ENCODE results near the gene TLE4. TPM values are rescaled to one million over a fixed set of nuclear protein-coding genes. Genes with fewer than 3 reads are reported as not detected.

Gene TLE4
- total and polyA plus RNA-seq, 12 donors, result 4.2 to 17.3 (median 11.0) TPM

DNA sequence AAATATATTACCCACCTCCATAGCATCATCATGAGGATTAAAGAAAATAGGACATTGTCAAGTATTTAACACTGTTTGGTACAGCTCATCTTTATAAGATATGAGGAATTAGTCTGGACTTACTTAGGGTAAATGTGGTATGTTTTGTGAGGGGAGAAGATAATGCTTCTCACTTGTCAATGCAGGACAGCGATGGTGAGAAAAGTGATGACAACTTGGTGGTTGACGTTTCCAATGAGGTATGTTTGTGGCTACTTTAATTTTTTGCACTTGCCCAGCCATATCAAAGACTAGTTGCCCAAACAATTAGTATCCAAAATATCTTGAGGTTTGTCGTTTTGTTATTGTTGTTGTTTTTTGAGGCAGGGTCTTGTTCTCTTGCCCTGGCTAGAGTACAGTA, 133.9 kb downstream of the TLE4 start:
- no peak for ATAC-seq
- intact Hi-C loops (cut with DNase I), result no loop called here
- TF ChIP-seq, protein P1, sequence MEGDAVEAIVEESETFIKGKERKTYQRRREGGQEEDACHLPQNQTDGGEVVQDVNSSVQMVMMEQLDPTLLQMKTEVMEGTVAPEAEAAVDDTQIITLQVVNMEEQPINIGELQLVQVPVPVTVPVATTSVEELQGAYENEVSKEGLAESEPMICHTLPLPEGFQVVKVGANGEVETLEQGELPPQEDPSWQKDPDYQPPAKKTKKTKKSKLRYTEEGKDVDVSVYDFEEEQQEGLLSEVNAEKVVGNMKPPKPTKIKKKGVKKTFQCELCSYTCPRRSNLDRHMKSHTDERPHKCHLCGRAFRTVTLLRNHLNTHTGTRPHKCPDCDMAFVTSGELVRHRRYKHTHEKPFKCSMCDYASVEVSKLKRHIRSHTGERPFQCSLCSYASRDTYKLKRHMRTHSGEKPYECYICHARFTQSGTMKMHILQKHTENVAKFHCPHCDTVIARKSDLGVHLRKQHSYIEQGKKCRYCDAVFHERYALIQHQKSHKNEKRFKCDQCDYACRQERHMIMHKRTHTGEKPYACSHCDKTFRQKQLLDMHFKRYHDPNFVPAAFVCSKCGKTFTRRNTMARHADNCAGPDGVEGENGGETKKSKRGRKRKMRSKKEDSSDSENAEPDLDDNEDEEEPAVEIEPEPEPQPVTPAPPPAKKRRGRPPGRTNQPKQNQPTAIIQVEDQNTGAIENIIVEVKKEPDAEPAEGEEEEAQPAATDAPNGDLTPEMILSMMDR (IDR thresholded peaks at IDR 0.05), result no peak
- no peak overlapping the region for H3K27ac ChIP-seq
- peaks cover 0 to 13% (median 0%) of the 10 kb centered on the region in 9 donors for H3K4me1 ChIP-seq
- H3K27me3 ChIP-seq, result no peaks in the 10 kb centered on the region
- WGBS, 2 donors, result 89 to 92% methylated on average over 3 of the region's 3 CpGs
- no peaks in the 10 kb centered on the region for H3K9me3 ChIP-seq
- no peak for DNase-seq
- H3K4me3 ChIP-seq, result no peak overlapping the region
- peaks cover 0 to 64% (median 33%) of the 10 kb centered on the region in 9 donors for H3K36me3 ChIP-seq

GRCh38 chr9:79706512-79706911, 134.7 kb downstream of the TLE4 start:
- H3K27me3 ChIP-seq, result no peaks in the 10 kb centered on the region
- peaks cover 0 to 71% (median 33%) of the 10 kb centered on the region in 9 donors for H3K36me3 ChIP-seq
- 89 to 90% methylated on average over 5 of the region's 5 CpGs for WGBS, 2 donors
- no peaks in the 10 kb centered on the region for H3K9me3 ChIP-seq
- ATAC-seq (no peak), DNase-seq (no peak)
- peaks cover 0 to 10% (median 0%) of the 10 kb centered on the region in 9 donors for H3K4me1 ChIP-seq
- no peak overlapping the region for H3K27ac ChIP-seq
- intact Hi-C loops (cut with DNase I), result no loop called here
- H3K4me3 ChIP-seq, result no peak overlapping the region
- TF ChIP-seq, protein P1 (IDR thresholded peaks at IDR 0.05), result no peak

- H3K27ac ChIP-seq, result no peak overlapping the region
These were observed 135.8 kb downstream of the TLE4 start for GRCh38 chr9:79707589-79707988.

GRCh38 chr9:79708541-79708940, 136.8 kb downstream of the TLE4 start:
- no peak overlapping the region for H3K4me3 ChIP-seq
- H3K36me3 ChIP-seq, result peaks cover 0 to 89% (median 33%) of the 10 kb centered on the region in 9 donors
- no peaks in the 10 kb centered on the region for H3K9me3 ChIP-seq
- TF ChIP-seq, protein P1 (IDR thresholded peaks at IDR 0.05), result no peak
- intact Hi-C loops (cut with DNase I), result no loop called here
- DNase-seq, result no peak
- no peaks in the 10 kb centered on the region for H3K4me1 ChIP-seq
- no peak overlapping the region for H3K27ac ChIP-seq
- WGBS, 2 donors, result 98% methylated on average over 13 of the region's 13 CpGs
- no peaks in the 10 kb centered on the region for H3K27me3 ChIP-seq
- no peak for ATAC-seq

More at GRCh38 chr9:79707589-79707988, 135.8 kb downstream of the TLE4 start:
- no peak for ATAC-seq
- TF ChIP-seq, protein P1 (IDR thresholded peaks at IDR 0.05), result no peak
- DNase-seq, result no peak
- Histone ChIP-seq H3K4me3 (no peak overlapping the region), H3K36me3 (peaks cover 0 to 82% (median 33%) of the 10 kb centered on the region in 9 donors), H3K4me1 (no peaks in the 10 kb centered on the region), H3K9me3 (no peaks in the 10 kb centered on the region), H3K27me3 (no peaks in the 10 kb centered on the region)
- WGBS, 2 donors, result 96 to 98% methylated on average over 2 of the region's 2 CpGs
- intact Hi-C loops (cut with DNase I), result no loop called here
